GM12865 (cell line): ENCODE results near the gene AQP5.

ENCODE experiments used
- DNase-seq: peaks from one replicate; pipeline ENCODE4 v3.0.0; 2010; ENCODE audit warnings: low read depth
- H3K4me3 ChIP-seq: 2 replicates; pipeline ENCODE4 v1.5.1; 2011; ENCODE audit warnings: mild to moderate bottlenecking, low read depth, low read length, control low read depth
- CTCF ChIP-seq: IDR thresholded peaks from 2 replicates; pipeline ENCODE4 v1.5.1; 2011; ENCODE audit warnings: low read length, control low read depth, low read depth, inconsistent platforms; ENCODE audit not compliant: insufficient read depth; ENCODE audit errors: missing control alignments

AQP5 gene

GRCh38 chr12:49923880-49924556, 37.7 kb upstream of the AQP5 start:
- no peak for TF ChIP-seq CTCF
- no peak for DNase-seq

GRCh38 chr12:49924628-49925246, 36.9 kb upstream of the AQP5 start:
- H3K4me3 ChIP-seq, result no peak overlapping the region
- no peak for DNase-seq
- TF ChIP-seq CTCF, result no peak

More at GRCh38 chr12:49923880-49924556, 37.7 kb upstream of the AQP5 start:
- H3K4me3 ChIP-seq, result no peak overlapping the region

GRCh38 chr12:49925433-49926204, 36.1 kb upstream of the AQP5 start:
- DNase-seq, result no peak
- no peak overlapping the region for H3K4me3 ChIP-seq
- no peak for TF ChIP-seq CTCF

- no peak for TF ChIP-seq CTCF
- DNase-seq, result no peak
- H3K4me3 ChIP-seq, result no peak overlapping the region
Observed at GRCh38 chr12:49928471-49928870, 33.2 kb upstream of the AQP5 start.

- H3K4me3 ChIP-seq, result no peak overlapping the region
- no peak for TF ChIP-seq CTCF
- no peak for DNase-seq
Observed at GRCh38 chr12:49929581-49929980, 32.1 kb upstream of the AQP5 start.

GRCh38 chr12:49930515-49931288, 31.0 kb upstream of the AQP5 start:
- no peak for DNase-seq
- no peak overlapping the region for H3K4me3 ChIP-seq
- TF ChIP-seq CTCF, result no peak
